Measurements from ENCODE around the gene NR2F2. TPM values are rescaled to one million over a fixed set of nuclear protein-coding genes. Genes with fewer than 3 reads are reported as not detected.

NR2F2 gene
- total and polyA plus RNA-seq, 10 donors = 18.6 to 256 (median 111) TPM

DNA sequence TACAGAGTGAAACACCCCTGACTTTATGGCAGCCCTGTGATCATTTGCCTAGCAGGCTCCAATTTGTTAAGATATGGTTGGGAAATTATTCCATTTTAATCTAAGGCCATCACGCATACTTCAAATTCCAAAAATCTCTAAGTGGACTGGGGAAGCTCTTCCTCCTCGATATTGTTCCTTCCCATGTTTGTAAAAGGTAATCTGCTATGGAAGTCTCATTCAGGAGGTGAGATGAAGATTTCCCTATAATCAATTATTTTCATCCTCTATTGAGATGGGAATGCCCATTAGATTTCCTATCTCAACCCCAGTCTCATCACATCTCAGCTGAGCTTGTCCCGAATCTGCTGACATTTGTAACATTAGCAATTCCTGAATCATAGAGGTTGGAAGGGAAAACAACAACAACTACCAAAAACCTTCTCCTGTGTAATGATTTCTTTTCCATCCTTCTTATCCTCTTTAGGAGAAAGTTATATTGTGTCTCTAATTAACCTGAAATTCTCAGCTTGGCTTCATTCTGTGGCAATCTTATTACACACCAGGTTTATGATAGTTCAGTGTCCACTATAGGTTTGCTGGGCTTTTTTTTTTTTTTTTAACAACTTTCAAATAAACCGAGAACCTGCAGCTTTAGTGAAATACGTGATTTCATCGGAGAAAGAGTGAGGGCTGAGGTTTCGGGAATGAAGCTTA lies 2.2 kb upstream of the NR2F2 start:
- WGBS, 5 donors = 17 to 23% (median 20%) methylated on average over 7 of the region's 7 CpGs
- no peak for DNase-seq
- intact Hi-C loops (cut with DNase I; ENCODE audit: low total_unique reads) = no loop called here
- Histone ChIP-seq H3K4me1 (peaks cover 0 to 43% (median 6%) of the 10 kb centered on the region in 6 donors), H3K27me3 (replicated peaks in 1 of 7) (peaks cover 0 to 99% (median 35%) of the 10 kb centered on the region in 7 donors), H3K9me3 (peaks cover 0 to 15% (median 0%) of the 10 kb centered on the region in 8 donors), H3K36me3 (no peaks in the 10 kb centered on the region), H3K27ac (peak overlapping the region; percentile 72 to 96 (median 90)), H3K4me3 (peak overlapping the region in 5 of 8 donors; percentile 0 to 80 (median 46))
- TF ChIP-seq, protein P1, sequence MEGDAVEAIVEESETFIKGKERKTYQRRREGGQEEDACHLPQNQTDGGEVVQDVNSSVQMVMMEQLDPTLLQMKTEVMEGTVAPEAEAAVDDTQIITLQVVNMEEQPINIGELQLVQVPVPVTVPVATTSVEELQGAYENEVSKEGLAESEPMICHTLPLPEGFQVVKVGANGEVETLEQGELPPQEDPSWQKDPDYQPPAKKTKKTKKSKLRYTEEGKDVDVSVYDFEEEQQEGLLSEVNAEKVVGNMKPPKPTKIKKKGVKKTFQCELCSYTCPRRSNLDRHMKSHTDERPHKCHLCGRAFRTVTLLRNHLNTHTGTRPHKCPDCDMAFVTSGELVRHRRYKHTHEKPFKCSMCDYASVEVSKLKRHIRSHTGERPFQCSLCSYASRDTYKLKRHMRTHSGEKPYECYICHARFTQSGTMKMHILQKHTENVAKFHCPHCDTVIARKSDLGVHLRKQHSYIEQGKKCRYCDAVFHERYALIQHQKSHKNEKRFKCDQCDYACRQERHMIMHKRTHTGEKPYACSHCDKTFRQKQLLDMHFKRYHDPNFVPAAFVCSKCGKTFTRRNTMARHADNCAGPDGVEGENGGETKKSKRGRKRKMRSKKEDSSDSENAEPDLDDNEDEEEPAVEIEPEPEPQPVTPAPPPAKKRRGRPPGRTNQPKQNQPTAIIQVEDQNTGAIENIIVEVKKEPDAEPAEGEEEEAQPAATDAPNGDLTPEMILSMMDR (IDR thresholded peaks at IDR 0.05 in 8 of 11, conservative IDR thresholded peaks at IDR 0.05 in 3 of 11) = no peak
- TF ChIP-seq POLR2AphosphoS5 (IDR thresholded peaks at IDR 0.05) = no peak
- TF ChIP-seq POLR2A (IDR thresholded peaks at IDR 0.05) = no peak

DNA sequence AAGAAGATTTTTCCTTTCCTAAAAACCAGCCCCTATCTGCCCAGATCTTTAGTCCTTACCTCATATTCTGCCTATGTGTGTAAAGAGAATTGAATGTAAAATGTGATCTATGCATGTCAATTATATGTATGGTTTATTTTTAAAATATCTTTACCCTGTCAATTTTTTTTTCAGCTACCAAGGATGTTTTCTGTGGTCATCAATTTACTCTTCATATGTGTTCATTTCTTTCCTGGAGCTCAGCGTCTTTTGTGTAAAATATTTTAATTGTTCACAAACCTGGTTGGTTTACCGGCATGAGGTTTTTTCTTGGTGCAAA lies 1.7 kb upstream of the NR2F2 start:
- H3K9me3 ChIP-seq = peaks cover 0 to 19% (median 0%) of the 10 kb centered on the region in 8 donors
- intact Hi-C loops (cut with DNase I; ENCODE audit: low total_unique reads) = no loop called here
- H3K27me3 ChIP-seq (replicated peaks in 1 of 7) = peaks cover 0 to 99% (median 36%) of the 10 kb centered on the region in 7 donors
- 11 to 27% (median 20%) methylated on average over 2 of the region's 2 CpGs for WGBS, 5 donors
- H3K36me3 ChIP-seq = peaks cover 0 to 5% (median 0%) of the 10 kb centered on the region in 6 donors
- peak overlapping the region; percentile 72 to 96 (median 90) for H3K27ac ChIP-seq
- H3K4me1 ChIP-seq = peaks cover 0 to 40% (median 4%) of the 10 kb centered on the region in 6 donors
- peak overlapping the region in 5 of 8 donors; percentile 0 to 80 (median 47) for H3K4me3 ChIP-seq
- DNase-seq = no peak
- TF ChIP-seq, protein P1 (IDR thresholded peaks at IDR 0.05 in 8 of 11, conservative IDR thresholded peaks at IDR 0.05 in 3 of 11) = no peak
- TF ChIP-seq POLR2A (IDR thresholded peaks at IDR 0.05) = no peak
- no peak for TF ChIP-seq POLR2AphosphoS5 (IDR thresholded peaks at IDR 0.05)

DNA sequence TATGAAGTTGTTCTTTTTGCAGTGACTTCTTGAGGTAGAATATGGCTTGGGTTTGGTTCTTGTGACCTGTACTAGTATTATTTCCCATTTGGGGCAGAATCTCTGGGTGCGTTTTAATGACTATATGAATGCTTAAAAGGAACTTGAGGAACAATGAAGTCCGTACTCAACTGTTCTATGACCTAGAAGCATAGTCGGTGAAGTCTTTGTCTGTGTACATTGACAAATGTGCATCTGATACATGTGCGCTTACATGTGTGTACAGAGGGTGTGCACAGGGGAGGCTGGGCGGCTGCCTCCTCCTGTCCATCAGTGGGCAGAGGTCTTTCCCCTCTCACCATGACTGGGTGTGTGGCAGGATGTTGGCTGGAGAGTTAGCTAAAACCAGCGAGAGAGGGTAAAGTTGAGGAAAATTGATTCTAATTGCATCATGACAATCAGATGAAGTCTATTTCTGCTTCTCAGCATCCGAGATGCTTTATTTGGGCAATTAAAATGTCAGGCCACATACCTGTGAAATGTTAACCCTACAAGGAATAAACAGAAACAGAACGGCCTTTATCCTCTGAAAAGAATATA lies 1.0 kb upstream of the NR2F2 start:
- peaks cover 0 to 37% (median 2%) of the 10 kb centered on the region in 6 donors for H3K4me1 ChIP-seq
- intact Hi-C loops (cut with DNase I; ENCODE audit: low total_unique reads) = no loop called here
- peak overlapping the region; percentile 21 to 80 (median 44) for H3K4me3 ChIP-seq
- peak overlapping the region; percentile 72 to 96 (median 90) for H3K27ac ChIP-seq
- DNase-seq = no peak
- H3K27me3 ChIP-seq (replicated peaks in 1 of 7) = peaks cover 0 to 99% (median 39%) of the 10 kb centered on the region in 7 donors
- peaks cover 0 to 21% (median 0%) of the 10 kb centered on the region in 8 donors for H3K9me3 ChIP-seq
- WGBS, 5 donors = 5 to 11% (median 11%) methylated on average over 8 of the region's 8 CpGs
- H3K36me3 ChIP-seq = peaks cover 0 to 11% (median 2%) of the 10 kb centered on the region in 6 donors
- no peak for TF ChIP-seq POLR2A (IDR thresholded peaks at IDR 0.05)
- peak in 2 of 3 donors; percentile 16 to 26 for TF ChIP-seq POLR2AphosphoS5 (IDR thresholded peaks at IDR 0.05)
- TF ChIP-seq, protein P1 (IDR thresholded peaks at IDR 0.05 in 8 of 11, conservative IDR thresholded peaks at IDR 0.05 in 3 of 11) = no peak

DNA sequence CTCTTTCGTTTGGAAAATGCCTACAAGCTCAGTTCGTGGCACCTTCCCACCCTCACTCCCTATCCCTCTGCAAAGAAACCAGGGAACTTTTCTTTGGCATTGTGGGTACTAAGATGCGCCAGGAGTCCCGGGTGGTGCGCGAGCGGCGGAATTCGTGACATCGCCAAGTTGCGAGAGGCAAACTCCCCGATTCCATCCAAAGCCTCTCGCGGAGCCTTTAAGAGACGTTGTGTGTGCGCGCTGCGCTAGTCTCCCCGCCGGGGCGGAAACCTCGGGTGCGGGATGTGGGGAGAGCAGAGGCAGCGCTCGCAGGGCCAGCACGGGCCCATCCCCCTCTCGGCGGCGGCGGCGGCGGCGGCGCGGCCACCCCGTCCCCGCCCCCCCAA lies 443 bp upstream of the NR2F2 start:
- peaks cover 0 to 21% (median 0%) of the 10 kb centered on the region in 8 donors for H3K9me3 ChIP-seq
- intact Hi-C loops (cut with DNase I; ENCODE audit: low total_unique reads) = no loop called here
- H3K4me3 ChIP-seq = peak overlapping the region; percentile 21 to 80 (median 44)
- 1 to 17% (median 4%) methylated on average over 15 to 37 of the region's 37 CpGs for WGBS, 5 donors
- peaks cover 0 to 37% (median 2%) of the 10 kb centered on the region in 6 donors for H3K4me1 ChIP-seq
- H3K36me3 ChIP-seq = peaks cover 0 to 17% (median 5%) of the 10 kb centered on the region in 6 donors
- H3K27me3 ChIP-seq (replicated peaks in 1 of 7) = peaks cover 0 to 99% (median 41%) of the 10 kb centered on the region in 7 donors
- peak in 2 of 3 donors; percentile 78 to 80 for TF ChIP-seq POLR2AphosphoS5 (IDR thresholded peaks at IDR 0.05)
- TF ChIP-seq, protein P1 (IDR thresholded peaks at IDR 0.05 in 8 of 11, conservative IDR thresholded peaks at IDR 0.05 in 3 of 11) = no peak
- TF ChIP-seq POLR2A (IDR thresholded peaks at IDR 0.05) = peak in 1 of 3 donors; percentile 48
- H3K27ac ChIP-seq = peak overlapping the region; percentile 72 to 96 (median 90)
- DNase-seq = peak; percentile 80

Measured in spleen (tissue), 11 donors.